Activated CD4-positive, alpha-beta T cell treated with anti-CD3 and anti-CD28 coated beads for 48 hours (primary cell): ENCODE measurements around the gene RAB11B.
"Not testable (repeated sequence)": the region's sequence is repeated elsewhere in the genome, so short reads cannot be mapped to it uniquely, and the experiment has no call there.

ENCODE experiments used
- DNase-seq: peaks from one replicate; pipeline ENCODE4 v3.0.0-alpha.2; 2020

The RAB11B gene

DNA sequence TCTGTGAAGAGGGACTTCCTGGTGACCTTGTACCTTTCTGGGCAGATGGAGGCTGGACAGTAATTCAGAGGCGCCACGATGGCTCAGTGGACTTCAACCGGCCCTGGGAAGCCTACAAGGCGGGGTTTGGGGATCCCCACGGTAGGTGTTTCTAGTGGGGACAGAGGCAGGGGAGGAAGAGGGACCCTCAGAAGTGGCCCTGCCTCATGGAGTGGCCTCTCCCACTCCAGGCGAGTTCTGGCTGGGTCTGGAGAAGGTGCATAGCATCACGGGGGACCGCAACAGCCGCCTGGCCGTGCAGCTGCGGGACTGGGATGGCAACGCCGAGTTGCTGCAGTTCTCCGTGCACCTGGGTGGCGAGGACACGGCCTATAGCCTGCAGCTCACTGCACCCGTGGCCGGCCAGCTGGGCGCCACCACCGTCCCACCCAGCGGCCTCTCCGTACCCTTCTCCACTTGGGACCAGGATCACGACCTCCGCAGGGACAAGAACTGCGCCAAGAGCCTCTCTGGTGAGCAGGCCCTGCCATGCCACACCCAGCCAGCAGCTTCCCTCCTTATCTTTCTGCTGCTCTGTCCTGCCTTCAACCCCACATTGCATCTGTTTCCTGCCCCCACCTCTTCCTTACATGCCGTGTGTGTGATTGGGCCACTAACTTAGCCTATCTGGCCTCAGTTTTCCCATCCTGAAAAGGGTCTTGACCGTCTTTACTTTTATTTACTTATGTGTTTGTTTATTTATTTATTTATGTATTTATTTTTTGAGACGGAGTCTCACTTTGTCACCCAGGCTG lies 19.0 kb upstream of the RAB11B start:
- DNase-seq = no peak

GRCh38 chr19:8373867-8374813 lies 16.0 kb upstream of the RAB11B start:
- DNase-seq = no peak

DNA sequence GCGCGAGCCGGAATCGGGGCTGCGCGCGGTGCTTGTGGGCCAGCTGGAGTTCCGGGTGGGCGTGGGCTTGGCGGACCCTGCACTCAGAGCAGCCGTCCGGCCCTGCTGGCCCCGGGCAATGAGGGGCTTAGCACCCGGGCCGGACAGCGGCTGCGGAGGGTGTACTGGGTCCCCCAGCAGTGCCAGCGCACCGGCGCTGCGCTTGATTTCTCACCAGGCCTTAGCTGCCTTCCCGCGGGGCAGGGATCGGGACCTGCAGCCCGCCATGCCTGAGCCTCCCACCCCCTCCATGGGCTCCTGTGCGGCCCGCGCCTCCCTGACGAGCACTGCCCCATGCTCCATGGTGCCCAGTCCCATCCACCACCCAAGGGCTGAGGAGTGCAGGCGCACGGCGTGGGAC lies 14.4 kb upstream of the RAB11B start:
- not testable (repeated sequence) for DNase-seq

DNA sequence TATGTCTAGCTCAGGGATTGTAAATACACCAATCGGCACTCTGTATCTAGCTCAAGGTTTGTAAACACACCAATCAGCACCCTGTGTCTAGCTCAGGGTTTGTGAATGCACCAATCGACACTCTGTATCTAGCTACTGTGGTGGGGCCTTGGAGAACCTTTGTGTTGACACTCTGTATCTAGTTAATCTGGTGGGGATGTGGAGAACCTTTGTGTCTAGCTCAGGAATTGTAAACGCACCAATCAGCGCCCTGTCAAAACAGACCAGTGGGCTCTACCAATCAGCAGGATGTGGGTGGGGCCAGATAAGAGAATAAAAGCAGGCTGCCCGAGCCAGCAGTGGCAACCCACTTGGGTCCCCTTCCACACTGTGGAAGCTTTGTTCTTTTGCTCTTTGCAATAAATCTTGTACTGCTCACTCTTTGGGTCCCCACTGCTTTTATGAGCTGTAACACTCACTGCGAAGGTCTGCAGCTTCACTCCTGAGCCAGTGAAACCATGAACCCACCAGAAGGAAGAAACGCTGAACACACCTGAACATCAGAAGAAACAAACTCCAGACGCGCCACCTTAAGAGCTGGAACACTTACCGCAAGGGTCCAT lies 13.7 kb upstream of the RAB11B start:
- not testable (repeated sequence) for DNase-seq

DNA sequence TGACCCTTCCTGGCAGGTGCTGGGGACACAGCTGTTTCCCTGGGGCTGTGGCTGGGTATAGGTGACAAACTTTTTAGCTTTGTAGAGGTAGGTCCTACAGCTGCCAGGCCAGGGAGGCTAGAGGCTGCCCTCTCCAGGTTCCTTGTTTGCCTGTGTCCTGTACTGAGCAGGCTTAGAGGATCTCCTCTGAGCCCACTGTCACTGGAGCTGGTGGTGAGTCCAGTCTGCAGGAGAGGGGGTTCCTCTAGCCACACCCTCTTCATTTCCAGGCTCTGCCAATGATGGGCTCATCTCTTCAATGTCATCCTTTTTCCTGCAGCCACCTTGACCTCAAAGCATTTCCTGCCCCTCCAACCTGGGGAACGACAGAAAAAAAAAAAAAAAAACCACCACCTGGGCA lies 12.6 kb upstream of the RAB11B start:
- DNase-seq = no peak

- DNase-seq = not testable (repeated sequence)
Observed at GRCh38 chr19:8379156-8379891, 10.8 kb upstream of the RAB11B start.

- not testable (repeated sequence) for DNase-seq
Observed at GRCh38 chr19:8384569-8384968, 5.6 kb upstream of the RAB11B start.

DNA sequence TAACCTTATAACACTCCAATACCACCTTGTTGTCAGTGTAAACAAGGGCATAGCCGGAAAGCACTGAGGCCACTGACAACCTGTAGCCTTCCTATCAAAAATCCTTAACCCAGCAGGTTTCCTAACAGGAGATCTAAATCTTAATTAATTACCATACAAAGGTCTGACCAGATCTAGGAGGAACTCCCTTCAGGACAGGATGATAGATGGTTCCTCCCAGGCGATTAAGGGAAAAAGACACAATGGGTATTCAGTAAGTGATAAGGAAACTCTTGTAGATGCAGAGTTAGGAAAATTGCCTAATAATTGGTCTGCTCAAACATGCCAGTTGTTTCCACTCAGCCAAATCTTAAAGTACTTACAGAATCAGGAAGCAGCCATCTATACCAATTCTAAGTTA lies 5.1 kb upstream of the RAB11B start:
- not testable (repeated sequence) for DNase-seq

- not testable (repeated sequence) for DNase-seq
Observed at GRCh38 chr19:8385566-8385965, 4.6 kb upstream of the RAB11B start.

DNA sequence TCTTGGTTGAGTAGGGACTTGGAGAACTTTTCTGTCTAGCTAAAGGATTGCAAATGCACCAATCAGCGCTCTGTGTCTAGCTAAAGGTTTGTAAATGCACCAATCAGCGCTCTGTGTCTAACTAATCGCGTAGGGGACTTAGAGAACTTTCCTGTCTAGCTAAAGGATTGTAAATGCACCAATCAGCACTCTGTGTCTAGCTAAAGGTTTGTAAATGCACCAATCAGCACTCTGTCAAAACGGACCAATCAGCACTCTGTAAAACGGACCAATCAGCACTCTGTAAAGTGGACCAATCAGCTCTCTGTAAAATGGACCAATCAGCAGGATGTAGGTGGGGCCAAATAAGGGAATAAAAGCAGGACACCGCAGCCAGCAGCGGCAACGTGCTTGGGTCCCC lies 3.7 kb upstream of the RAB11B start:
- DNase-seq = not testable (repeated sequence)

DNA sequence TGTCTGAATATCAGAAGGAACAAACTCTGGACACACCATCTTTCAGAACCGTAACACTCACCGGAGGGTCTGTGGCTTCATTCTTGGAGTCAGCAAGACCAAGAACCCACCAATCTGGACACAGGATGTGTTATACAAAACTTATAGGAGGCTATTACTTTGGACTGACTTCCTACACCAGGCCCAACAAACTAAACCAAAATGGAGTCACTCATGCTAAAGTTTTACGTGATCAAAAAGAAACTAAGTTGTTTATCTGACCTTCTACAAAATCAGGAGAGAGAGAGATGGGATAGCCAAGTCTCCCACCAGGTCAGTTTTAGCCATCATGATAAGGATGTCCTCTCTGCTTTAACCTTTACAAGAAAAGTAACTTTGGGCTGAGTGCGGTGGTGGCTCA lies 3.2 kb upstream of the RAB11B start:
- no peak for DNase-seq

DNA sequence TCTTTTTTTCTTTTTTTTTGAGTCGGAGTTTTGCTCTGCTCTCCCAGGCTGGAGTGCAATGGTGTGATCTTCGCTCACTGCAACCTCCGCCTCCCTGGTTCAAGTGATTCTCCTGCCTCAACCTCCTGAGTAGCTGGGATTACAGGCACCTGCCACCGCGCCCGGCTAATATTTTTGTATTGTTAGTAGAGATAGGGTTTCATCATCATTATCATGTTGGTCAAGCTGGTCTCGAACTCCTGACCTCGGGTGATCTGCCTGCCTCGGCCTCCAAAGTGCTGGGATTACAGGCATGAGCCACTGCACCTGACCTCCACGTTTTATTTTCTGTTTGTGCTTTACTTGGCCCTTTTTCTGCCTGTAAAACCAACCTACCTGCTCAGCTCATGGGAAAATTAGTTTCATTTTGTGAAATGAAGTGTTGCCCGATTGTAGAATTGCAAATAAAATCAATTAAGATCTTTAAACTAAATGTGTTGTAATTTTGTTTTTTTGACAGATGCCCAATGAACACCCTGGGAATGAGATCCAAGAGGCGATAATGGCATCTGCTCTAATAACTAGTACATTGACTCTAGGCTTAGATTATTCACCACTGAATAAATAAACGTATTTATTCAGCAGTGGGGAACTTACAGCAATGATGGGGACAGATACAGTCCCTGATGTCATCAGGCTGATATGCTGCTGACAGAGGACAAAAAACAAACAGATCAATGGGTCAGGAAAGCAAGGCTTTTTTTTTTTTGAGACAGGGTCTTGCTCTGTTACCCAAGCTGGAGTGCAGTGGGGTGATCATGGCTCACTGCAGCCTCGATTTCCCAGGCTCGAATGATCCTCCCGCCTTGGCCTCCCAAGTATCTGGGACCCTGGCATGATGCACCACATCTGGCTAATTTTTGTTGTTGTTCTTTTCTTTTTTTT lies 2.2 kb upstream of the RAB11B start:
- DNase-seq = no peak

- no peak for DNase-seq
Observed at GRCh38 chr19:8388612-8388958, 1.6 kb upstream of the RAB11B start.

DNA sequence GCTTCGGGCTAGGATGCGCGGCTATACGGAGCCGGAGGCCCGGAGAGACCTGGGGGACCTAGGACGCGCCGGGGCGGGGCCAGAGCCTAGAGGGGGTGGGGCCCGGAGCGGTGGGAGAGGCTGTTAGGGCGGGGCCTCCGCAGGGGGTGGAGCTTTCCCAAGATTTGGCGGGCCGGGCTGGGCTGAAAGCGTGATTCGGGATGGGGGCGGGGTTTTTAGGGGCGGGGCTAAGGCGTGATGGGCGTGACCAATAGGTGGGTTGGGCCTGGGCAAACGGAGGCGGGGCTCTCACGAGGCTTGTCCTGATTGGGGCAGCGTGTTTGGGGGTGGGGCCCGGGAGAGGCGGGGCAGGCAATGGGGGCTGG lies 439 bp downstream of the RAB11B start:
- DNase-seq = peak; percentile 98

DNA sequence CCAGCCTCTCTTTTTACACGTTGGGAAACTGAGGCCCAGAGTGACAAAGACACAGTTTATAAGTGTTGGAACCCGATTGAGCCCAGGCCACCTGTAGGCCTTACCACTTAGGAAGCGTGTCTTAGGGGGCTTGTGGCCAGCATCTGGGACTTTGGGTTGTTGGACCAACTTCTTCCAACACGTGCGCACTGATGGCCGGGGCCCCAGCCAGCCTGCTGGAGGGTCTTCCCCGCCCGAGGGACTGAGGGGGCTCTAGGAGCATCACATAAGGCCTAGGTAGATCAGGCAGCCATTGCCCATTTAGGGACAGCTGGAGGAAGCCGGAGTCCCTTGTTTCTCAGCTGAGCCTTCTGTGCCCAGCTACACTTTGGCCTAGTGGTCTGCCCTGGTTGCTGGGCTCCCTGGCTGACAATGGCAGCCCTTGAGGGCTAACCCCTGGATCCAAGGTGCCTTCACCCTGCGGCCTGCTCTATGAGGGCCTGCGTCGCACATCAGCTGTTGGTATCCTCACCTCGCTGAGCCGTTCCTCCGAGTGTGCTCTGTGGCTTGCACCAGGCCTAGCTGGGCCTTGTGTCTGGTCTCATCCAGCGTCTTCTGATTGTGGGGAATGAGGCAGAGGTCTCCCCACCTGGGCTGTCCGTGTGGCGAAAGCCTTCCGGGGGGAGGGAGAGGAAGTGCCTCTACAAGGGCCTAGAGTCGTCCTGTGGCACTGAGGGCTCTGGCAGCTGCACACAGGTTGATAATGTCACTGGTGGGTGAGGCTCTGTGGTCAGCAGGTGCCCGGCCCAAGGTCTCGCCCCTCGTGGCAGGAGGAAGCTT lies 1.2 kb downstream of the RAB11B start:
- DNase-seq = no peak

- DNase-seq = no peak
Observed at GRCh38 chr19:8392017-8392591, 1.9 kb downstream of the RAB11B start.

GRCh38 chr19:8393192-8393870 lies 3.2 kb downstream of the RAB11B start:
- DNase-seq = no peak

DNA sequence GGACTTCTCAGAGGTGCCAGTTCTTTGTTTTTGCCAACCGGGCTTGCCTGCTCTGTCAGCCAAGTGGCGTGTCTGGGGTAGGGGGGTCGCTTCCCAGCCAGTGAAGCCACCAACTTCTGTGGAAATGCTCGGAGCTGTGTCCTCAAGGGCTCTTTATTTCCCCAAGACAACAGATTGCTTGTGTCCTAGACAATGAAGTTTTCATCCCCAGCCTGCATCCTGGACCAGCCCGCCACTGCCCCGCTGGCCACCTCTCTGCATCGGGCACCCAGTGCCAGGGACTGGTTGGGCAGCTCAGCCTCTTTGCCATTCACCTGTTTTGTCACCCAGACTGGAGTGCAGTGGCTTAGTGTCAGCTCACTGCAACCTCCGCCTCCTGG lies 3.7 kb downstream of the RAB11B start:
- no peak for DNase-seq

DNA sequence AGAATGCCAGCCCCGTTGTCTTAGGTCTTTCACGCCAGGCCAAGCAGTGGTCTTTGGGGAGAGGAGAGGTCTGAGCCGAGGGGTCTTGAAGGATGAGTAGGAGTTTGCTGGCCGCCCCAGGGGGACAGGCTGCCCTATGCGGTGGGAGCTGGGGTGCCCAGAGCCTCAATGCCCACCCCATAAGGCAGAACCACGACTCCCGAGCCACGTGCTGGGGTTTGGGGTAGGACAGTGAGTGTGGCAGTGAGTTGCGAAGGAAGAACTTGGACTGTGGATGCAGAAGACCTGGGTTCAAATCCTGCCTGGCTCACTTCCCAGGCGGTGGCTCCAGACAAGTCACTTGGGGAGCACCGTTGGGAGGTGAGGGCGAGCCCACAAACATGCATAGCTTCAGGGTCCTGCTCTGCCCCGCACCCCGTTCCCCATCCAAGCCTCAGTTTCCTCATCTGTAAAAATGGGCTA lies 5.5 kb downstream of the RAB11B start:
- no peak for DNase-seq

DNA sequence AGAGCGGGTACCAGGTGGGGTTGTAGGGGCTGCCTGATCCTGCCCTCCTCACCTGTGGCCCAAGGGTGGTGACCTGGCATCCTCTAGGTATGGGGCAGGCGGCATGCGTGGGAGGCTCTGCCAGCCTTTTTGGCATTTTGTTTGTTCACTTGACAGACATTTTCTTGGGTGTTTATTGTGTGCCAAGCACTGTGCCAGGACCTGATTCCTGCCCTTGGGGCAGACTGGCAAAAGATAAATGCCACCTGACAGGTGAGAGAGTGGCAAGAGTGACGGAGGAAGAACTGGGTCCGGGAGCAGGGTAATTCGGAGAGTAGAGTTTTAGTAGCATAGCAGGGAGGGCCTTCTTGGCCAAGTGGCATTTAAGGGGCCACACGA lies 6.0 kb downstream of the RAB11B start:
- no peak for DNase-seq
